Measurements from ENCODE around the gene ATP8B1.

GRCh38 chr18:57659460-57660102, 143.5 kb downstream of the ATP8B1 start:
- TF ChIP-seq STAT6 (CRISPR knock-in tag; conservative IDR thresholded peaks at IDR 0.05; ENCODE audit: low read depth): no peak
- TF ChIP-seq CTCF (IDR thresholded peaks at IDR 0.05): no peak
- no peak for TF ChIP-seq TP53 (CRISPR knock-in tag; IDR thresholded peaks at IDR 0.05)
- TF ChIP-seq ELF4 (CRISPR knock-in tag; IDR thresholded peaks at IDR 0.05; ENCODE audit: low read depth): no peak
- no peak for TF ChIP-seq SP1 (CRISPR knock-in tag; conservative IDR thresholded peaks at IDR 0.05)
- TF ChIP-seq PRDM15 (CRISPR knock-in tag; IDR thresholded peaks at IDR 0.05): no peak
- no peak for TF ChIP-seq USF2 (CRISPR knock-in tag; IDR thresholded peaks at IDR 0.05)
- no peak for TF ChIP-seq ESRRA (CRISPR knock-in tag; IDR thresholded peaks at IDR 0.05; ENCODE audit: borderline replicate concordance)
- no peak for TF ChIP-seq TCF7 (CRISPR knock-in tag; IDR thresholded peaks at IDR 0.05; ENCODE audit: low read depth)
- TF ChIP-seq ZNF263 (CRISPR knock-in tag; IDR thresholded peaks at IDR 0.05; ENCODE audit: low read depth): no peak
